Stimulated activated CD8-positive, alpha-beta memory T cell treated with anti-CD3 and anti-CD28 coated beads, Interleukin-4, amount 100 ng/mL, for 4 hours (primary cell): ENCODE measurements around the gene RNU6-8.
A peak's percentile ranks its signal among the peaks of the same experiment; 100 is the strongest.

ENCODE experiments used
- DNase-seq, 2 donors: peaks; one replicate each; pipeline ENCODE4 v3.0.0-alpha.2; 2020; ENCODE audit warnings: low read depth in 2 of 2, low spot score in 1 of 2

Gene RNU6-8

GRCh38 chr14:32202998-32203882 is at the start of gene RNU6-8:
Gene RNU6-8 (minus strand): TSS chr14:32203269.
- DNase-seq, result peak; percentile 68 to 69

GRCh38 chr14:32252030-32252670 is 49.1 kb upstream of the RNU6-8 start:
- no peak for DNase-seq

- no peak for DNase-seq
These were observed 48.5 kb upstream of the RNU6-8 start for GRCh38 chr14:32251530-32251929.

- no peak for DNase-seq
These were observed 47.6 kb upstream of the RNU6-8 start for GRCh38 chr14:32250681-32251080.

GRCh38 chr14:32249780-32250179 is 46.7 kb upstream of the RNU6-8 start:
- DNase-seq, result no peak

GRCh38 chr14:32249371-32249770 is 46.3 kb upstream of the RNU6-8 start:
- DNase-seq, result no peak

- no peak for DNase-seq
These were observed 43.7 kb upstream of the RNU6-8 start for GRCh38 chr14:32246751-32247150.

GRCh38 chr14:32244404-32244803 is 41.3 kb upstream of the RNU6-8 start:
- no peak for DNase-seq

GRCh38 chr14:32233260-32233659 is 30.2 kb upstream of the RNU6-8 start:
- no peak for DNase-seq

- no peak for DNase-seq
These were observed 29.4 kb upstream of the RNU6-8 start for GRCh38 chr14:32232481-32232880.

GRCh38 chr14:32230695-32231280 is 27.7 kb upstream of the RNU6-8 start:
- no peak for DNase-seq

- no peak for DNase-seq
These were observed 27.1 kb upstream of the RNU6-8 start for GRCh38 chr14:32230181-32230580.

GRCh38 chr14:32226056-32226455 is 23.0 kb upstream of the RNU6-8 start:
- no peak for DNase-seq

GRCh38 chr14:32225378-32225920 is 22.4 kb upstream of the RNU6-8 start:
- DNase-seq, result no peak

GRCh38 chr14:32224737-32225377 is 21.8 kb upstream of the RNU6-8 start:
- DNase-seq, result no peak

- no peak for DNase-seq
These were observed 14.2 kb upstream of the RNU6-8 start for GRCh38 chr14:32217301-32217700.

GRCh38 chr14:32212833-32213232 is 9.8 kb upstream of the RNU6-8 start:
- no peak for DNase-seq

- DNase-seq, result no peak
These were observed 8.0 kb upstream of the RNU6-8 start for GRCh38 chr14:32211068-32211404.

- no peak for DNase-seq
These were observed 6.4 kb upstream of the RNU6-8 start for GRCh38 chr14:32209471-32209870.

- DNase-seq, result no peak
These were observed 5.4 kb upstream of the RNU6-8 start for GRCh38 chr14:32208490-32208889.

- DNase-seq, result no peak
These were observed 3.5 kb upstream of the RNU6-8 start for GRCh38 chr14:32206552-32206951.

GRCh38 chr14:32205984-32206383 is 2.9 kb upstream of the RNU6-8 start:
- no peak for DNase-seq
